Measurements from ENCODE around the gene PIK3C2G.

Gene PIK3C2G

DNA sequence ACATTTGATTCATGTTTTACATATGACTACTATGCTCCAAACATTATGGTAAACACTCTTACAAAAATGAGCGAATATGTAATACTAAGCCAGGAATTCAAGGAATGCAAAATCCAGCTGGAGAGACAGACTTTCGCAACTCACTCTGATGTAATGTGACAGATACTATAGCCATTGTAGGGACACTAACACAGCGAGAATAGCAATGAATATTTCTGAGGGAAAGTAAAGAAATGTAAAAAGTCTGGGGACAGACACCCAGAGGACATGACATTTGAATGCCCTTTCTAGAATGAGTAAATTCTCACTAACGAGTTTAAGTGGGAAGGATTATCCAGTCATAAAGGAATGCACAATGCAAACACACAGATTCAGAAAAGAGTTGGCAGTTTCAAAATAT, 121.9 kb downstream of the PIK3C2G start (continued):
- TF ChIP-seq, protein P1, sequence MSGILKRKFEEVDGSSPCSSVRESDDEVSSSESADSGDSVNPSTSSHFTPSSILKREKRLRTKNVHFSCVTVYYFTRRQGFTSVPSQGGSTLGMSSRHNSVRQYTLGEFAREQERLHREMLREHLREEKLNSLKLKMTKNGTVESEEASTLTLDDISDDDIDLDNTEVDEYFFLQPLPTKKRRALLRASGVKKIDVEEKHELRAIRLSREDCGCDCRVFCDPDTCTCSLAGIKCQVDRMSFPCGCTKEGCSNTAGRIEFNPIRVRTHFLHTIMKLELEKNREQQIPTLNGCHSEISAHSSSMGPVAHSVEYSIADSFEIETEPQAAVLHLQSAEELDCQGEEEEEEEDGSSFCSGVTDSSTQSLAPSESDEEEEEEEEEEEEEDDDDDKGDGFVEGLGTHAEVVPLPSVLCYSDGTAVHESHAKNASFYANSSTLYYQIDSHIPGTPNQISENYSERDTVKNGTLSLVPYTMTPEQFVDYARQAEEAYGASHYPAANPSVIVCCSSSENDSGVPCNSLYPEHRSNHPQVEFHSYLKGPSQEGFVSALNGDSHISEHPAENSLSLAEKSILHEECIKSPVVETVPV (CRISPR knock-in tag; IDR thresholded peaks at IDR 0.05), result no peak

DNA sequence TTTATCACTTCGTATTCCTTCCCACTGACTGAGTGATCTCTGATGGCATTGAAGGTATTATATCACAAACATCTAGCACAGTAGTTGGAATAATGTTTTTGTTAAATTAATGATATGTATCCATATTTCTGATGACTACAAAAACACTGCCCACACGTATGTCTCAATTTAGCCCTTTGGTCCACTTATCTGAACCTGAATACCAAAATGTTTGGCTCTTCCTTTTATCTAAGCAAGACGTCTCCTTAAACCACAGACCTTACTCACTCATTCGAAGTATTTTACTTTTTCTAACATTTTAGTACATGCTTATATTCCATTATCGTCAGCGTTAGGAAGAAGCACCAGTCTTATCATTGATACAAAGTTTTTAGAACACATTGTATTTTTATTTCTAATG, 126.4 kb downstream of the PIK3C2G start:
- TF ChIP-seq CSDC2 (CRISPR knock-in tag; IDR thresholded peaks at IDR 0.05) (no peak), ESRRG (CRISPR knock-in tag; IDR thresholded peaks at IDR 0.05) (no peak), SNAI2 (CRISPR knock-in tag; IDR thresholded peaks at IDR 0.05) (no peak)
- TF ChIP-seq, protein P2, sequence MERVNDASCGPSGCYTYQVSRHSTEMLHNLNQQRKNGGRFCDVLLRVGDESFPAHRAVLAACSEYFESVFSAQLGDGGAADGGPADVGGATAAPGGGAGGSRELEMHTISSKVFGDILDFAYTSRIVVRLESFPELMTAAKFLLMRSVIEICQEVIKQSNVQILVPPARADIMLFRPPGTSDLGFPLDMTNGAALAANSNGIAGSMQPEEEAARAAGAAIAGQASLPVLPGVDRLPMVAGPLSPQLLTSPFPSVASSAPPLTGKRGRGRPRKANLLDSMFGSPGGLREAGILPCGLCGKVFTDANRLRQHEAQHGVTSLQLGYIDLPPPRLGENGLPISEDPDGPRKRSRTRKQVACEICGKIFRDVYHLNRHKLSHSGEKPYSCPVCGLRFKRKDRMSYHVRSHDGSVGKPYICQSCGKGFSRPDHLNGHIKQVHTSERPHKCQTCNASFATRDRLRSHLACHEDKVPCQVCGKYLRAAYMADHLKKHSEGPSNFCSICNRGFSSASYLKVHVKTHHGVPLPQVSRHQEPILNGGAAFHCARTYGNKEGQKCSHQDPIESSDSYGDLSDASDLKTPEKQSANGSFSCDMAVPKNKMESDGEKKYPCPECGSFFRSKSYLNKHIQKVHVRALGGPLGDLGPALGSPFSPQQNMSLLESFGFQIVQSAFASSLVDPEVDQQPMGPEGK (CRISPR knock-in tag; IDR thresholded peaks at IDR 0.05; ENCODE audit: borderline replicate concordance), result no peak

DNA sequence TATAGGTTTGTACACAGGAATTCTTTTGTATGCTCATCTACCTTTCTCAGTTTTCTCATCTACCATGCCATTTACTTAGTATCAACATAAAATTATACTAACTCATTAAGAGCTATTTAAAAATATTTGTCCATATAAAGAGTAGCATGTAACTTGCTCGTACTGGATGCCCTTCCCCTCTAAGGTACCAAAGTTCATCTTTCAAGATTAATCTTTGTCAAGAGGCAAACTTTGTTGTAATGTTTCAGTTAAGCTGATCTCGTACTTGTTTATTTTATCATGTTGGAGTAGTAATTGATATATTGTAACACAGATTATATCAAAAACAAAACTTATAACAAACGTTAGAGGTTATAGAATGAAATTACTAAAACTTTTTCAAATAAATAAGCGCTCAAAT, 128.5 kb downstream of the PIK3C2G start:
- TF ChIP-seq ARNTL (CRISPR knock-in tag; IDR thresholded peaks at IDR 0.05; ENCODE audit: borderline replicate concordance, low read depth) (no peak), ZNF8 (CRISPR knock-in tag; IDR thresholded peaks at IDR 0.05) (no peak), TOX (CRISPR knock-in tag; IDR thresholded peaks at IDR 0.05; ENCODE audit: borderline replicate concordance) (no peak)
- TF ChIP-seq, protein P1 (CRISPR knock-in tag; IDR thresholded peaks at IDR 0.05), result no peak
- no peak for ATAC-seq

More for the DNA sequence above, 126.4 kb downstream of the PIK3C2G start:
- ATAC-seq, result no peak

DNA sequence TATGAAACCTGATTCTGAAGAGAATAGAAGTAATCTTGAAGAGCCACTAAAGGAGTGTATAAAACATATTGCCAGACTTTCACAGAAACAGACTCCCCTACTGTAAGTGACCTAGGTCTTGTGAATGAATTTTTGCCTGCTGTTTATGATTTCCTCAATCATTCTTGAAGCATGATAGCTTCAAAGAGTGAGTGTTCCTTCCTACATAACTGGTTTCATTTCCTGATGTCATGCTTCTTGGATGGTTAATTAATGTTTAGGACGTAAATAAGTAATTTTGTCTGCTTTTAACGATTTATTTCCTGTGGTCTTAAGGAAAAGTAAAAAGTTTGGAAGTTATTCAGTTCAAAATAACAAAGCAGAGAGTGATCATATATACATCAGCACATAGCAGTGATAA, 129.8 kb downstream of the PIK3C2G start:
- no peak for TF ChIP-seq OSR1 (CRISPR knock-in tag; IDR thresholded peaks at IDR 0.05)
- TF ChIP-seq, protein P3, sequence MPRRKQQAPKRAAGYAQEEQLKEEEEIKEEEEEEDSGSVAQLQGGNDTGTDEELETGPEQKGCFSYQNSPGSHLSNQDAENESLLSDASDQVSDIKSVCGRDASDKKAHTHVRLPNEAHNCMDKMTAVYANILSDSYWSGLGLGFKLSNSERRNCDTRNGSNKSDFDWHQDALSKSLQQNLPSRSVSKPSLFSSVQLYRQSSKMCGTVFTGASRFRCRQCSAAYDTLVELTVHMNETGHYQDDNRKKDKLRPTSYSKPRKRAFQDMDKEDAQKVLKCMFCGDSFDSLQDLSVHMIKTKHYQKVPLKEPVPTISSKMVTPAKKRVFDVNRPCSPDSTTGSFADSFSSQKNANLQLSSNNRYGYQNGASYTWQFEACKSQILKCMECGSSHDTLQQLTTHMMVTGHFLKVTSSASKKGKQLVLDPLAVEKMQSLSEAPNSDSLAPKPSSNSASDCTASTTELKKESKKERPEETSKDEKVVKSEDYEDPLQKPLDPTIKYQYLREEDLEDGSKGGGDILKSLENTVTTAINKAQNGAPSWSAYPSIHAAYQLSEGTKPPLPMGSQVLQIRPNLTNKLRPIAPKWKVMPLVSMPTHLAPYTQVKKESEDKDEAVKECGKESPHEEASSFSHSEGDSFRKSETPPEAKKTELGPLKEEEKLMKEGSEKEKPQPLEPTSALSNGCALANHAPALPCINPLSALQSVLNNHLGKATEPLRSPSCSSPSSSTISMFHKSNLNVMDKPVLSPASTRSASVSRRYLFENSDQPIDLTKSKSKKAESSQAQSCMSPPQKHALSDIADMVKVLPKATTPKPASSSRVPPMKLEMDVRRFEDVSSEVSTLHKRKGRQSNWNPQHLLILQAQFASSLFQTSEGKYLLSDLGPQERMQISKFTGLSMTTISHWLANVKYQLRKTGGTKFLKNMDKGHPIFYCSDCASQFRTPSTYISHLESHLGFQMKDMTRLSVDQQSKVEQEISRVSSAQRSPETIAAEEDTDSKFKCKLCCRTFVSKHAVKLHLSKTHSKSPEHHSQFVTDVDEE (CRISPR knock-in tag; IDR thresholded peaks at IDR 0.05), result no peak
- TF ChIP-seq, protein P2 (CRISPR knock-in tag; IDR thresholded peaks at IDR 0.05; ENCODE audit: borderline replicate concordance), result no peak
- TF ChIP-seq PPARA (CRISPR knock-in tag; IDR thresholded peaks at IDR 0.05; ENCODE audit: borderline replicate concordance), result no peak
- TF ChIP-seq BACH2 (CRISPR knock-in tag; IDR thresholded peaks at IDR 0.05; ENCODE audit: borderline replicate concordance), result no peak
- TF ChIP-seq ZFP3 (CRISPR knock-in tag; IDR thresholded peaks at IDR 0.05), result no peak
- no peak for TF ChIP-seq CSDC2 (CRISPR knock-in tag; IDR thresholded peaks at IDR 0.05)
- TF ChIP-seq RARB (CRISPR knock-in tag; IDR thresholded peaks at IDR 0.05), result no peak
- no peak for ATAC-seq

DNA sequence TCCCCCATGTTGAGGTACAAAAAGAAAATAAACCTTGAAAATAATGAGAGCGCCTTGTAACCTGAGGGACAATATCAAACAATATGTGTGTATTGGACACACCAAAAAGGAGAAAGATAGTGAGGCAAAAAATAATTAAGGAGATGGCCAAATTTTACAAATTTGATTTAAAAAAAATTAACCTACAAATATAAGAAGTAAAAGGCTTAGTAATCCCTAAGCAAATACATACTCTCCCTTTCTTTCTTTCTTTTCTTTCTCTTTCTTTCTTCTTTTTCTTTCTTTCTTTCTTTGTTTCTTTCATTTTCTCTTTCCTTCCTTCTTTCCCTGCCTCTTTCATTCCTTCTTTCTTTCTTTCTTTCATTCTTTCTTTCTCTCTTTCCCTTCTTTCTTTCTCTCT, 133.4 kb downstream of the PIK3C2G start:
- ATAC-seq, result no peak
- no peak for TF ChIP-seq ZC3H10 (CRISPR knock-in tag; IDR thresholded peaks at IDR 0.05)
- TF ChIP-seq TCF4 (CRISPR knock-in tag; IDR thresholded peaks at IDR 0.05; ENCODE audit: borderline replicate concordance), result no peak
- TF ChIP-seq ARNTL (CRISPR knock-in tag; IDR thresholded peaks at IDR 0.05; ENCODE audit: borderline replicate concordance, low read depth), result no peak
- no peak for TF ChIP-seq ZFP30 (CRISPR knock-in tag; IDR thresholded peaks at IDR 0.05)
- no peak for TF ChIP-seq ZFP3 (CRISPR knock-in tag; IDR thresholded peaks at IDR 0.05)
- TF ChIP-seq SNAI2 (CRISPR knock-in tag; IDR thresholded peaks at IDR 0.05), result no peak
- TF ChIP-seq, protein P4, sequence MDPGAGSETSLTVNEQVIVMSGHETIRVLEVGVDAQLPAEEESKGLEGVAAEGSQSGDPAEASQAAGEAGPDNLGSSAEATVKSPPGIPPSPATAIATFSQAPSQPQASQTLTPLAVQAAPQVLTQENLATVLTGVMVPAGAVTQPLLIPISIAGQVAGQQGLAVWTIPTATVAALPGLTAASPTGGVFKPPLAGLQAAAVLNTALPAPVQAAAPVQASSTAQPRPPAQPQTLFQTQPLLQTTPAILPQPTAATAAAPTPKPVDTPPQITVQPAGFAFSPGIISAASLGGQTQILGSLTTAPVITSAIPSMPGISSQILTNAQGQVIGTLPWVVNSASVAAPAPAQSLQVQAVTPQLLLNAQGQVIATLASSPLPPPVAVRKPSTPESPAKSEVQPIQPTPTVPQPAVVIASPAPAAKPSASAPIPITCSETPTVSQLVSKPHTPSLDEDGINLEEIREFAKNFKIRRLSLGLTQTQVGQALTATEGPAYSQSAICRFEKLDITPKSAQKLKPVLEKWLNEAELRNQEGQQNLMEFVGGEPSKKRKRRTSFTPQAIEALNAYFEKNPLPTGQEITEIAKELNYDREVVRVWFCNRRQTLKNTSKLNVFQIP (CRISPR knock-in tag; IDR thresholded peaks at IDR 0.05; ENCODE audit: borderline replicate concordance, low read depth), result no peak
- no peak for TF ChIP-seq GLIS3 (CRISPR knock-in tag; IDR thresholded peaks at IDR 0.05)
- TF ChIP-seq TOX (CRISPR knock-in tag; IDR thresholded peaks at IDR 0.05; ENCODE audit: borderline replicate concordance), result no peak

Data from SK-N-SH treated with all-trans-retinoic acid at 6 μM for 48 hours (cell line).